ENCODE measurements around the gene TSPAN5.
A peak's percentile ranks its signal among the peaks of the same experiment; 100 is the strongest.
"Not testable (repeated sequence)": the region's sequence is repeated elsewhere in the genome, so short reads cannot be mapped to it uniquely, and the experiment has no call there.

Gene TSPAN5

DNA sequence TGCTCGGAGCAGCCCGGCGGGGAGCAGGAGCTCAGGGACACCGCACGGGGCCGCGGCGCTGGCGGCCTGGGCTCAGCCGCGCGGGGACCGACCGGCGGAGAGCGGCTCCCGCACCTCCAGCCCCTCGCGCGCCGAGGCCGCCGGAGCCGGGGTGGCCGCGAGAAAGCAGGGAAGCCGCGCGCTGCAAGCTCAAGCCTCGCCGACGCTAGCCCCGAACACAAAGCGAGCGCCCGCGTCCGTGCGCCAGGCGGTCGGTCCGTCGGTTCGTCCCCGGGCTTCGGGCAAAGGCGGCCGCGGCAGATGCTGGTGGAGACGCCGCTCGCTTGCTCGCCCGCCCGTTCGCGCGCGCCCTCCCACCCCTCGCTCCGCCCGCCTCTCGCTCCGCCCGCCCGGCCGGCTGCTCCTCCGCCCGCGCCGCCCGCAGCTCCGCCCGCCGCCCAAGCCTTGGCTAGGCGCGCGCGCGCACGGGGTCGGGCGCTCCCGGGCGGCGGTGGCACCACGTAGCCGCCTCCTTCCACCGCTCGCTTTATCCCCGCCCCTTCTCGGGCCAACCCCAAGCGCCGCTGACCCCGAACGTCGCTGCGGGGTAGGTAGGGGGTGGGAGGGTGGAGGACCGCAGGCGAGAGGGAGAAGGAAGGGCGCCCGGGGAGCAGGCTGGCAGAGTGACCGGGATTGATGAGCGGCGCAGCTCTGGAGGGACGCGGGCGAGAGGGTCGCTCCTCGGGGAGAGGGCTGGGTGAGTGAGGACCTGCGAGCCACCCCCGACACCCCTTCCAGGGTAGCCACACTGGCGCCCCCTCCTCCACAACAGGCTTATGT is at the start of gene TSPAN5:
TSS of gene TSPAN5 (minus strand) at position 325 of the 819 bp plus-strand sequence.
- peak within 1 kb of the TSS; percentile 71 for H3K27ac ChIP-seq
- TF ChIP-seq, protein P1, sequence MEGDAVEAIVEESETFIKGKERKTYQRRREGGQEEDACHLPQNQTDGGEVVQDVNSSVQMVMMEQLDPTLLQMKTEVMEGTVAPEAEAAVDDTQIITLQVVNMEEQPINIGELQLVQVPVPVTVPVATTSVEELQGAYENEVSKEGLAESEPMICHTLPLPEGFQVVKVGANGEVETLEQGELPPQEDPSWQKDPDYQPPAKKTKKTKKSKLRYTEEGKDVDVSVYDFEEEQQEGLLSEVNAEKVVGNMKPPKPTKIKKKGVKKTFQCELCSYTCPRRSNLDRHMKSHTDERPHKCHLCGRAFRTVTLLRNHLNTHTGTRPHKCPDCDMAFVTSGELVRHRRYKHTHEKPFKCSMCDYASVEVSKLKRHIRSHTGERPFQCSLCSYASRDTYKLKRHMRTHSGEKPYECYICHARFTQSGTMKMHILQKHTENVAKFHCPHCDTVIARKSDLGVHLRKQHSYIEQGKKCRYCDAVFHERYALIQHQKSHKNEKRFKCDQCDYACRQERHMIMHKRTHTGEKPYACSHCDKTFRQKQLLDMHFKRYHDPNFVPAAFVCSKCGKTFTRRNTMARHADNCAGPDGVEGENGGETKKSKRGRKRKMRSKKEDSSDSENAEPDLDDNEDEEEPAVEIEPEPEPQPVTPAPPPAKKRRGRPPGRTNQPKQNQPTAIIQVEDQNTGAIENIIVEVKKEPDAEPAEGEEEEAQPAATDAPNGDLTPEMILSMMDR (conservative IDR thresholded peaks at IDR 0.05), result no peak

DNA sequence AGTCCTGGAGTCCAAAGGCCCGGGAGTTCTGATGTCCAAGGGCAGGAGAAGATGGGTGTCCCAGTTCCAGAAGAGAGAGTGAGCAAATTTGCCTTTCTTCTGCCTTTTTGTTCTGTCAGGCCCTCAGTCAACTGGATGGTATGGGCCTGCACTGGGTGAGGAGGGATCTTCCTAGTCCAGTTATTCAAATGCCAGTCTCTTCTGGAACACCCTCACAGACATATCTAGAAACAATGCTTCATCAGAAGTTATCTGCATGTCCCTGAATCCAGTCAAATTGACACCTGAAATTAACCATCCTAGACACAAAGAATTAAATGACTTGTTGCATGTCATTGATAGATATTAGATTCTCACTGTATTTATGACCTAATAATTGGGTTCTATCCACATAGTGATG is 48.5 kb upstream of the TSPAN5 start:
- no peak overlapping the region for H3K27ac ChIP-seq
- TF ChIP-seq, protein P1 (conservative IDR thresholded peaks at IDR 0.05), result no peak

GRCh38 chr4:98706200-98706813 is 47.9 kb upstream of the TSPAN5 start:
- TF ChIP-seq, protein P1 (conservative IDR thresholded peaks at IDR 0.05), result no peak
- H3K27ac ChIP-seq, result no peak overlapping the region

GRCh38 chr4:98705586-98705985 is 47.2 kb upstream of the TSPAN5 start:
- not testable (repeated sequence) for H3K27ac ChIP-seq

DNA sequence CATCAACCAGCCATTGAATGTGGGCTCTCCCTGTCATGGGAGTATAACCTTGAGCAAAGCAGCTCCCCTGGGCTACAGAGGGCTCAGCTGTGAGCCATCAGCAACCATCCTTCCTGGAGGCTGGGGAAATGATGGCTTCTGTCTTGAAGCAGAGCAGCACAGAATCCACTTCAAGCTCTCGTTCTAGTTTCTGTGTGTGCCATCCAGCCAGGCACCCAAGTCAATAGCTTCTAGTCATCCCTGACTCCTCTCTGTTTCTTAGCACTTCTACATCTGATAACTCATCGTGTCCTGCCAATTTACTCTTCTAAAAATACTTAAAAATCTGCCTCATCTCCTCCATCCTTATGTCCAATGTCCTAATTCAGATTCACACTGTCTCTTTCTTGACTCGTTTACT is 42.2 kb upstream of the TSPAN5 start:
- TF ChIP-seq, protein P1 (conservative IDR thresholded peaks at IDR 0.05), result no peak

DNA sequence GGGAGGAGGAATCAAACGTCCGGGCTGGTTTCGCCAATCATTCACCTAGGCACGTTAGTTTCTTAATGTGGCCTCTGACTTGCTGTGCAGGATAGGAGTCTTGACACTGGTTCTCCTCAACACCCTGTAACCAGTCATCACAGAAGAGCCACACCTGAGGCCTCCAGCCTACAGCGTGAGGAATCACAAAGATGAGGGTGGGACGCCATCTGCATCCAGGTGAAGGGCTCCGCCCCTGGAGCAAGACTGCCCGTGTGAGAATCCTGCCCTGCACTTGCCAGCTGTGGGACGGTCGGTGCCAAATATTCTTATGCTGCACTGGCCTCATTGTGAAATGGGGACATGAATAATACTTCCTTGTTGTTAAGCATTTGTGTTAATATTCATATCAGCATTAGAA is 35.7 kb upstream of the TSPAN5 start:
- H3K27ac ChIP-seq, result no peak overlapping the region
- TF ChIP-seq, protein P1 (conservative IDR thresholded peaks at IDR 0.05), result no peak

More for the DNA sequence above, 42.2 kb upstream of the TSPAN5 start:
- no peak overlapping the region for H3K27ac ChIP-seq

- H3K27ac ChIP-seq, result no peak overlapping the region
- TF ChIP-seq, protein P1 (conservative IDR thresholded peaks at IDR 0.05), result no peak
Measured at GRCh38 chr4:98692411-98692810, 34.0 kb upstream of the TSPAN5 start.

DNA sequence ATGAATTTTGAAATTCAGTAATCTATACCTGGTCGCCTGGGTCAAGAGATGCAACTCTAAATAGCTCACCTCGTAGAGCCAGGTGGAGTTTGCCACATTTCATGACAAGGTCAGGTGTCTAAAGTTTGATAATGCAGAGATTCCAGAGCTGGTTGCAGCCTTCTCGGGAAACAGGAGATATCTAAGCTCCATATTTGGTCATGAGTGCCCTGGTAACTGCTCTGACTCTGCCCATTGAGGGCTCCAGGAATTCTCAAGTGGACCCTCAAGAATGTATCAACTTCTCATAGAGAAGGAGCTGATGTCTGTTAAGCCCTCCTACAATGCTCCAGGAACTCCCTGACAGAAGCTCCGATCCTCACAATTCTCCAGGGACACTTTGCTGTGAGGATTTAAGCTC is 33.2 kb upstream of the TSPAN5 start:
- TF ChIP-seq, protein P1 (conservative IDR thresholded peaks at IDR 0.05), result no peak
- H3K27ac ChIP-seq, result no peak overlapping the region

All from VCaP (cell line).